Measurements from ENCODE around the gene SLC12A2.

SLC12A2 gene

DNA sequence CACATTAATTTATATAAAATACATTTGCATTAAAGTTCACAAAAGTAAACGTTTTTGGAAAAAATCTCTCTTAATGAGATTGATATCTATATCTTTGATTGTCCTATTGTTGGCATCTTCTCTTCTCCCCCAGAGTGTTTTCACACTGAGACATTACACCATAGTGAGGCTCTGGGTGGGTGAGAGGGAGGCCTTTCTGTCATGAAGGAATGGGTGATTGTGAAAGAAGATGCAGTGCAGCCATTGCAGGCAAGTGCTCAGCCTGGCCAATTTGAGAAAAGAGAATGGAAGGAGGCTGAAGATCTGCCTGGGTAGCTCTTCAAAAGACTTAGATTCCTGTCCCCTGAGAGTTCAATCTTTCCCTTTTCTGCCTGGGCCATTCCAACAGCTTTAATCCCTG lies 140.8 kb downstream of the SLC12A2 start:
- no peak overlapping the region for H3K4me3 ChIP-seq (ENCODE audit: low read depth, low read length)
- no peak for DNase-seq (ENCODE audit: low read depth)
- TF ChIP-seq, protein P1, sequence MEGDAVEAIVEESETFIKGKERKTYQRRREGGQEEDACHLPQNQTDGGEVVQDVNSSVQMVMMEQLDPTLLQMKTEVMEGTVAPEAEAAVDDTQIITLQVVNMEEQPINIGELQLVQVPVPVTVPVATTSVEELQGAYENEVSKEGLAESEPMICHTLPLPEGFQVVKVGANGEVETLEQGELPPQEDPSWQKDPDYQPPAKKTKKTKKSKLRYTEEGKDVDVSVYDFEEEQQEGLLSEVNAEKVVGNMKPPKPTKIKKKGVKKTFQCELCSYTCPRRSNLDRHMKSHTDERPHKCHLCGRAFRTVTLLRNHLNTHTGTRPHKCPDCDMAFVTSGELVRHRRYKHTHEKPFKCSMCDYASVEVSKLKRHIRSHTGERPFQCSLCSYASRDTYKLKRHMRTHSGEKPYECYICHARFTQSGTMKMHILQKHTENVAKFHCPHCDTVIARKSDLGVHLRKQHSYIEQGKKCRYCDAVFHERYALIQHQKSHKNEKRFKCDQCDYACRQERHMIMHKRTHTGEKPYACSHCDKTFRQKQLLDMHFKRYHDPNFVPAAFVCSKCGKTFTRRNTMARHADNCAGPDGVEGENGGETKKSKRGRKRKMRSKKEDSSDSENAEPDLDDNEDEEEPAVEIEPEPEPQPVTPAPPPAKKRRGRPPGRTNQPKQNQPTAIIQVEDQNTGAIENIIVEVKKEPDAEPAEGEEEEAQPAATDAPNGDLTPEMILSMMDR (IDR thresholded peaks at IDR 0.05; ENCODE audit: insufficient read depth, low read depth, low read length, missing control alignments), result no peak

DNA sequence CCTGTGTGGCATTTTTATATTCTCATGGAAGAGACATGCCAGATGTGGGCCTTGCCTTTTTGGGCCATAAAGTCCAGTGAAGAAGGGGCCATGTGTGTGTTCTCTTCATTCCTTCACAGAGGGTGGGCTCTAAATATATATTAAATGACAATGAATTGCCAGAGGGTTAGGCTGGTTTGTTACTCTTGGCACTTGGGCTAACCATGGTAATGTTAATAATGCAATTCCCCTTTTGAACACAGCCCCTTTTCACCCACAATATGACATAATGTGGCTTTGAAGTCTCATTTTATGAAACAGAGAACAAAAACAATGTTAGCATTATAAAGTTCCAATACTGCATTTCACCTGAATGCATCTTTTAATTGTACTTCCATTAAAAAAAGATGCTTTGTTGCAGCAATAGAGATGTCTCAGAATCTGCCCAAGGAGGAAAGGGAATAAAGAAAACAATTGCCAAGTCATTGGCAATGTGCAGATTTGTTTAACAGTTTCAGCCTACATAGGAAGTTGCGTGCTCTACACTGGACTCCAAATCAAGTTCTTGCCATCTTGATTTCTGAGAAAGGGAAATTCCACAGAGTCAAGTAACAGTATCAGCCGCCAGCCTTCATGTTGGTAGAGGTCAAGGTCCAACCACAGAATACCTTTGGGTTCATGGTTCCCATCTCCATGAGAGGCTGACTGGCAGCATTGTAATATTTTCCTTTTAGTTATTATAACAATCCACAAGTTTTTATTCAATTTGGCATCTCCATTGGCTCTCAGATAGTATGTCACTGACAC lies 141.9 kb downstream of the SLC12A2 start:
- DNase-seq (ENCODE audit: low read depth), result no peak
- no peak overlapping the region for H3K4me3 ChIP-seq (ENCODE audit: low read depth, low read length)
- TF ChIP-seq, protein P1 (IDR thresholded peaks at IDR 0.05; ENCODE audit: insufficient read depth, low read depth, low read length, missing control alignments), result no peak

DNA sequence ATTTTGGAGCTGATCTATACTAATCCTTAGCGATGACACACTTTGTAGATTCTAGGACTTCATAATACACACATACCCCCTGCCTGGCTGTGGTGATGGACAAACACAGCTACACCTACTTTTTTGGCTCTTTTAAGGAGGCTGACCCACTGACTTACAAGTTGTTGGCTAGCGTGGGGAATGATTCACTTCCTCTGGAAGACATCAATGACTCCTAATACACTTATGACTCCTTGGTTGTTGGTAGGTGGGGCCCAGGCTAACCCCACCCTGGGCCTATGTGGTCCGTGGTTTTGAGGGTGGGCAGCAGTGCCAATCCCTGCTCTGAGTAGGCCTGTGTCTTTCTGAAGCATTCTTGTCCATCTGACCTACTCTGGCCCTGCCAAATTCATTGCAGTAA lies 144.4 kb downstream of the SLC12A2 start:
- TF ChIP-seq, protein P1 (IDR thresholded peaks at IDR 0.05; ENCODE audit: insufficient read depth, low read depth, low read length, missing control alignments), result no peak
- no peak for DNase-seq (ENCODE audit: low read depth)
- no peak overlapping the region for H3K4me3 ChIP-seq (ENCODE audit: low read depth, low read length)

DNA sequence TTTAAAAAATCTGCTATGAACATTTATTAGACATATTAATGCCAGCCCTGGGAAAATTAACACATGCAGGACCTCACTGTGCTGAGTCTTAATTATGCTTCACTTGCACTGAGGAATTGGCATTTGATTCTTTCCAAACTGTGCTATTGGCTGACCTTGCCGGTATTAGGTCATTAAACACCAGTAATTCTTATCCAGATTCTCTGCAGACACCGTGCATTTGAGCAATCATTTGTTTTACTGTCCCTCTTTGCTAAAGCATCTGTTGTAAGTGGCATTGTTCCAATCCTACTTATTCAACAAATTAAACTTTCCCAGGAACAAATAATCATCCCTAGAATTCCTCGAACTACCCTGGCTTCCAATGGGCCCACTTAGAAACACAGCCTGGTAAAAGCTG lies 145.0 kb downstream of the SLC12A2 start:
- TF ChIP-seq, protein P1 (IDR thresholded peaks at IDR 0.05; ENCODE audit: insufficient read depth, low read depth, low read length, missing control alignments), result no peak
- H3K4me3 ChIP-seq (ENCODE audit: low read depth, low read length), result no peak overlapping the region
- no peak for DNase-seq (ENCODE audit: low read depth)

DNA sequence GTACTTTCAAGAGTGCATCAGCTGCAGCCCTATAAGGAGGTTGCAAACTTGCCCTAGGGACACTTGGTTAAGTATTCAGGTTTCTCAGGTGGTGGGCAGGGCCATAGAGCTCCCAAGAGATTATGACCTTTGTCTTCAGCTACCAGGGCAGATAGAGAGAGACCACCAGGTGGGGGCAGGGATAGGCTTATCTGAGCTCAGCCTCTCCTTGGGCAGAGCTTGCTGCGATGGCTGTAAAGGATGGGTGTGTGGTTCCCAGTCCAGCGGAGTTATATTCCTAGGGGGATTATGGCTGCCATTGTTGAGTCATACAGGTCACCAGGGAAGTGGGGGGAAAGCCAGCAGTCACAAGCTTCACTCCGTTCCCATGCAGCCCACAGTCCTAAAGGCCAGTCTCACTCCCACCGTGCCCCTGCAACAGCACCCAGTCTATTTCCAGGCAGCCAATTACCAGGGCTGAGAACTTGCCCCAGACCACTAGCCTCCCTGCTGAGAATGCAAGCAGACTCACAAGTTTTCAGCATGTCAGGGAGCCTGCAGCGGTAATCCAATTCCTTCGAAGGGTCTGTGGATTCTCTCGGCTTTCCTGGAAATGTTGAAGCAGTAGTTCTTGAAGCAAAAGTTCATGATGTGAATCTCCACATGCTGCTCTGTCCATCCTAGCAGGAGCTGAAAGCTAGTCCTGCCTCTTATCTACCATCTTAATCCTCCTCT lies 151.5 kb downstream of the SLC12A2 start:
- TF ChIP-seq, protein P1 (IDR thresholded peaks at IDR 0.05; ENCODE audit: insufficient read depth, low read depth, low read length, missing control alignments), result no peak
- DNase-seq (ENCODE audit: low read depth), result no peak
- no peak overlapping the region for H3K4me3 ChIP-seq (ENCODE audit: low read depth, low read length)

DNA sequence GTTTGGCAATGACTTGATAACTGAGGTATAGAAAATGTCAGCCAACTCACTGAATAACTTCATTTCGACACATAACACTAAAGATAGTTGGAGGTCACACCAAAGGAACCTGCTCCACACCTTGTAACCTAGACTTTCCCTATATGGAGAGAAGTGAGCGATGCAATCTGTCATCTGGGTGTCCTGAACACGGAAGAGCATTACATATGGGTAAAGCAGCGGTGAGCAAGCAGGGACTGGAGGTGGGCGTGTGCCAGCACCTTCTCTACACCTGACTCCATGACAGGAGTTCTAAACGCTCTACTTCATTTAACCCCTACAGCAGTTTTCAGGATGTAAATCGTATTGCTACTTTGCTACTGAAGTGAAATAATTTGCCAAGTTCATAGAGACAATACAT lies 152.8 kb downstream of the SLC12A2 start:
- no peak overlapping the region for H3K4me3 ChIP-seq (ENCODE audit: low read depth, low read length)
- DNase-seq (ENCODE audit: low read depth), result no peak
- TF ChIP-seq, protein P1 (IDR thresholded peaks at IDR 0.05; ENCODE audit: insufficient read depth, low read depth, low read length, missing control alignments), result no peak
